ENCODE data around the gene ZFPL1.

Gene ZFPL1

DNA sequence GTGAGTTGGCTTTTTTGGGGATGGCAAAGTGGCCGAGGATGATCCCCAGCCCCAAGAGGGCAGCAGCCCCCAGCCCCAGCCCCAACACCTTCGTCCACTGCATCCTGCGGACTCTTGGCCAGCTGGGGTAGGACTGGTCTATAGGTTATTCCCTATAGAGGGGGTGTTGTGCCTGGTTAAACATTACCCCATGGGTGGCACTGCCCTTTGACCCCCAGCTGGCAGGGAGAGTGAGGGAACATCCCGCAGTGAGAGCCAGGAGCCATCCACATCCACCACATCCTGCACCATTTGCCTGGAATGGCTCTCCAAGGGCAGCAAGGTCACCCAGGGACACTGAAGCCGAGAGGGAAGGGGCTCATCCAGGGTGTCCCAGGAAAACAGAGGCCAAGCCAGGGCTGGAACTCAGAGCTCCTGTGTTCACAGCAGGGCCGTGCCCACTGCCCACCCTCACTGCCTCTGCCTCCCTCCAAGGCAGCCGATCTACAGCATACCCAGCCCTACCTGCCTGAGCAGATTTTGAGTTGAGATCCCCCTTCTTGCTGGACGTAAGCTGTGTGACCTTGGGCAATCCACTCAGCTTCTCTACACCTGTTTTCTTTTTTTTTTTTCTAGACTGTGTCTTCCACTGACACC, 25.5 kb upstream of the ZFPL1 start, which contains the start of gene NAALADL1:
TSS of gene NAALADL1 (minus strand) at position 135 of the 636 bp plus-strand sequence. CDS start at position 103, 32 bp downstream.
- TF ChIP-seq SIN3A (IDR thresholded peaks at IDR 0.05; ENCODE audit: borderline replicate concordance, insufficient read depth, low read length) = no peak
- no peak for TF ChIP-seq FOXP2 (optimal IDR thresholded peaks at IDR 0.05; ENCODE audit: borderline replicate concordance, extremely low read depth, extremely low read length, insufficient read depth)
- TF ChIP-seq TAF1 (IDR thresholded peaks at IDR 0.05; ENCODE audit: borderline replicate concordance, insufficient read depth, low read length) = no peak
- no peak for TF ChIP-seq POLR2AphosphoS5 (IDR thresholded peaks at IDR 0.05; ENCODE audit: low read depth, low read length)
- no peak for TF ChIP-seq REST (IDR thresholded peaks at IDR 0.05; ENCODE audit: insufficient read depth in 1 of 2, low read depth in 2 of 2, low read length in 2 of 2)

GRCh38 chr11:65059523-65059922, 24.5 kb upstream of the ZFPL1 start:
- TF ChIP-seq REST (IDR thresholded peaks at IDR 0.05; ENCODE audit: insufficient read depth in 1 of 2, low read depth in 2 of 2, low read length in 2 of 2) (no peak), POLR2AphosphoS5 (IDR thresholded peaks at IDR 0.05; ENCODE audit: low read depth, low read length) (no peak)

- TF ChIP-seq TAF1 (IDR thresholded peaks at IDR 0.05; ENCODE audit: borderline replicate concordance, insufficient read depth, low read length) (no peak), POLR2AphosphoS5 (IDR thresholded peaks at IDR 0.05; ENCODE audit: low read depth, low read length) (no peak), FOXP2 (optimal IDR thresholded peaks at IDR 0.05; ENCODE audit: borderline replicate concordance, extremely low read depth, extremely low read length, insufficient read depth) (no peak), SIN3A (IDR thresholded peaks at IDR 0.05; ENCODE audit: borderline replicate concordance, insufficient read depth, low read length) (no peak), REST (IDR thresholded peaks at IDR 0.05; ENCODE audit: insufficient read depth in 1 of 2, low read depth in 2 of 2, low read length in 2 of 2) (no peak)
These were observed 23.8 kb upstream of the ZFPL1 start for GRCh38 chr11:65059959-65060824.

DNA sequence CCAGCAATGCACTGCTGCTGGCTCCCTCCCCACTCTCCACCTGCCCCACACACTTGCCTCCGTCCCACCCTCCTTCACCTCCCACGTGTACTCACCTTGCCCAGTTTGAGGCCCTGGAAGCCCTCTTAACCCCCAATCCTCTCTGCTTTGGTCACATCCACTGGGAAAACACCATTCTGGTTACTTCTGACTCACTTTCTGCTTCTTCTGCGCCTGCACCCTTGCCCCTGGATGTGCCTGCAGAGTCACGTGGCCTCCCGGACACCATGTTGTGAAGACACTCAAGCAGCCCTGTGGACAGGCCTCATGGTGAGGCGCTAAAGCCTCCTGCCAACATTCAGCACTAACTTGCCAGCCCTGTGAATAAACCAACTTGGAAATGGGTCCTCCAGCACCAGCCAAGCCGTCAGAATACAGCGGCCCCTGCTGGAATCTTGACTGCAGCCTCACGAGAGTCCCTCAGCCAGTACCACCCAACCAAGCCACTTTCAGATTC, 23.1 kb upstream of the ZFPL1 start:
- no peak for TF ChIP-seq POLR2AphosphoS5 (IDR thresholded peaks at IDR 0.05; ENCODE audit: low read depth, low read length)
- no peak for TF ChIP-seq REST (IDR thresholded peaks at IDR 0.05; ENCODE audit: insufficient read depth in 1 of 2, low read depth in 2 of 2, low read length in 2 of 2)
- no peak for TF ChIP-seq TAF1 (IDR thresholded peaks at IDR 0.05; ENCODE audit: borderline replicate concordance, insufficient read depth, low read length)
- TF ChIP-seq FOXP2 (optimal IDR thresholded peaks at IDR 0.05; ENCODE audit: borderline replicate concordance, extremely low read depth, extremely low read length, insufficient read depth) = no peak
- TF ChIP-seq SIN3A (IDR thresholded peaks at IDR 0.05; ENCODE audit: borderline replicate concordance, insufficient read depth, low read length) = no peak

Data from PFSK-1 (cell line).